Measurements from ENCODE around the gene CASQ2. TPM values are rescaled to one million over a fixed set of nuclear protein-coding genes. Genes with fewer than 3 reads are reported as not detected.

CASQ2 gene
- total and polyA plus RNA-seq, 2 of the 4 experiments (the other 2 are of a cell fraction) = not detected

DNA sequence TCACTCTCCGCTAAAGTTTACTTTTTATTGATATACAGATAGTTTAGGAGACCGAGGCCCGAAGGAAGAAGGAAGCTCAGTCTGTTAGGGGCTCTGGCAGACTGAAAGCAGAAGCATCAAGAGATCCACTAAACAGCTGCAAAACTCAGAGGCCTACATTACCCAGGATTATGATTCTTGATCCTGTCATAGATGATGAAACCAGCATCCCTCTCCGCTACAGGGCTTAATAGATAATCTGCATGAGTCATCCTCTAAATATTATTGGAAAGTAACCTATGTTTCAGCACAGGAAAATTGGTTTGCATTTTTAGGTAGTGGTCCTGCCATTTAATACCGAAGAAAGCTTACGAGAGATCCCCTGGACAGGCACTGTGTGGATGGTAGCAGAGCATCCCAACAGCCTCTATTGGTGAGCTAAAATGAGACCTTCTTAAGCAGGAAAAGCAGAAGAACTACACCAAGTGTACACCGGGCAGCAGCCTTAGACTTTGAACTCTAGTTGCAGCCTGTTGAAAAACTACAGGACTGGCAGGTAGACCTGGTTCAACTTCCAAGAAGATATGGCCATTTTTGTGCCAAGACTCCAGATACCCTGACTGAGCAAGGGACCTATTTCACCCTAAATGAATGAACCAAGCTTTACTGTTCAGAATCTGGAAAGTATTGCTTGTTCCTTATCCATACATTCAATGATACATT lies 6.8 kb downstream of the CASQ2 start:
- DNase-seq = no peak
- no peak overlapping the region for H3K18ac ChIP-seq (ENCODE audit: low read depth, low read length)

More for the DNA sequence above, 6.8 kb downstream of the CASQ2 start:
- Histone ChIP-seq H3K9ac (ENCODE audit: low read depth, low read length) (no peak overlapping the region), H2BK120ac (ENCODE audit: low read depth, low read length) (no peak overlapping the region), H2BK5ac (ENCODE audit: low read depth, low read length, poor library complexity, severe bottlenecking) (no peak overlapping the region), H4K8ac (ENCODE audit: low read depth in 2 of 2, low read length in 2 of 2) (no peak overlapping the region), H3K4me2 (ENCODE audit: low read depth, low read length) (no peak overlapping the region), H3K56ac (ENCODE audit: extremely low read depth, insufficient read depth, low read length) (no peak overlapping the region), H3K36me3 (ENCODE audit: control insufficient read depth, insufficient read depth, low read length) (no peaks in the 10 kb centered on the region), H2AK9ac (replicated peaks; ENCODE audit: low read depth, low read length, poor library complexity) (no peak overlapping the region), H2AFZ (replicated peaks; ENCODE audit: low read length, poor library complexity) (no peak overlapping the region), H4K5ac (ENCODE audit: low read depth, low read length) (no peak overlapping the region), H2BK20ac (ENCODE audit: low read depth, low read length) (no peak overlapping the region), H3K4ac (ENCODE audit: low read depth, low read length) (no peak overlapping the region), H4K20me1 (ENCODE audit: insufficient read depth, low read length) (no peaks in the 10 kb centered on the region), H3K4me3 (ENCODE audit: insufficient read depth, low read depth, low read length) (no peak overlapping the region), H3K4me1 (ENCODE audit: control insufficient read depth, insufficient read depth, low read length) (no peaks in the 10 kb centered on the region), H3K14ac (replicated peaks; ENCODE audit: low read depth, low read length) (no peak overlapping the region), H2AK5ac (ENCODE audit: low read depth, low read length) (no peak overlapping the region), H3K79me1 (ENCODE audit: low read depth in 1 of 2, low read length in 2 of 2) (no peaks in the 10 kb centered on the region), H2BK15ac (ENCODE audit: low read depth, low read length) (no peak overlapping the region), H3K27ac (ENCODE audit: insufficient read depth, low read length) (no peak overlapping the region), H3K23ac (ENCODE audit: low read depth, low read length) (no peak overlapping the region), H3K9me1 (ENCODE audit: insufficient read depth, low read length) (no peaks in the 10 kb centered on the region), H3K27me3 (ENCODE audit: control insufficient read depth, insufficient read depth, low read length) (peaks cover 4% of the 10 kb centered on the region), H3K9me3 (ENCODE audit: control insufficient read depth, insufficient read depth, low read length) (no peaks in the 10 kb centered on the region), H4K91ac (ENCODE audit: insufficient read depth, low read depth, low read length) (no peak overlapping the region)
- POLR2A ChIA-PET (ENCODE audit: unreplicated experiment) = no interaction called here
- CTCF ChIA-PET = interaction anchor here (1.4 kb wide), 1 partner anchor 9 kb away, joined by 7 read pairs; no protein-coding TSS in a partner anchor
- intact Hi-C loops (cut with micrococcal nuclease) (no loop called here), in situ Hi-C loops (cut with MboI; ENCODE audit: low sequenced_read_pairs) (no loop called here), dilution Hi-C loops (cut with HindIII; ENCODE audit: low sequenced_read_pairs, unreplicated experiment) (no loop called here)
- WGBS, 2 experiments (ENCODE audit: extremely low coverage in 2 of 2, insufficient read length in 1 of 2) = no CpG with 5 or more reads among the region's 7 CpGs
- ATAC-seq (ENCODE audit: low read depth) = no peak
- no peak for TF ChIP-seq ELK1 (IDR thresholded peaks at IDR 0.05; ENCODE audit: borderline replicate concordance, low read depth, low read length)
- no peak for TF ChIP-seq RFX5 (IDR thresholded peaks at IDR 0.05; ENCODE audit: low read depth, low read length)
- TF ChIP-seq, protein P1, sequence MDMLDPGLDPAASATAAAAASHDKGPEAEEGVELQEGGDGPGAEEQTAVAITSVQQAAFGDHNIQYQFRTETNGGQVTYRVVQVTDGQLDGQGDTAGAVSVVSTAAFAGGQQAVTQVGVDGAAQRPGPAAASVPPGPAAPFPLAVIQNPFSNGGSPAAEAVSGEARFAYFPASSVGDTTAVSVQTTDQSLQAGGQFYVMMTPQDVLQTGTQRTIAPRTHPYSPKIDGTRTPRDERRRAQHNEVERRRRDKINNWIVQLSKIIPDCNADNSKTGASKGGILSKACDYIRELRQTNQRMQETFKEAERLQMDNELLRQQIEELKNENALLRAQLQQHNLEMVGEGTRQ (IDR thresholded peaks at IDR 0.05; ENCODE audit: low read depth, low read length) = no peak
- TF ChIP-seq MXI1 (IDR thresholded peaks at IDR 0.05; ENCODE audit: borderline replicate concordance, low read depth, low read length) = no peak
- no peak for TF ChIP-seq CHD1 (IDR thresholded peaks at IDR 0.05; ENCODE audit: low read depth, low read length)
- no peak for TF ChIP-seq MAZ (IDR thresholded peaks at IDR 0.05; ENCODE audit: borderline replicate concordance, low read depth, low read length)
- TF ChIP-seq FOS (IDR thresholded peaks at IDR 0.05; ENCODE audit: low read depth, low read length) = no peak
- no peak for TF ChIP-seq CTCF (conservative IDR thresholded peaks at IDR 0.05; ENCODE audit: low read depth, low read length)
- no peak for TF ChIP-seq RCOR1 (IDR thresholded peaks at IDR 0.05; ENCODE audit: insufficient replicate concordance, low read length)
- TF ChIP-seq BHLHE40 (IDR thresholded peaks at IDR 0.05; ENCODE audit: low read depth, low read length) = no peak
- TF ChIP-seq RAD21 (IDR thresholded peaks at IDR 0.05; ENCODE audit: low read length) = no peak
- TF ChIP-seq POLR2A (IDR thresholded peaks at IDR 0.05; ENCODE audit: low read depth, low read length) = no peak
- TF ChIP-seq NFE2L2 (IDR thresholded peaks at IDR 0.05; ENCODE audit: low read depth, low read length) = no peak
- TF ChIP-seq CEBPB (IDR thresholded peaks at IDR 0.05; ENCODE audit: low read depth, low read length) = no peak
- no peak for TF ChIP-seq SMC3 (IDR thresholded peaks at IDR 0.05; ENCODE audit: low read depth, low read length)
- BruUV-seq (replicated peaks) = no TSS peak

Measured in IMR-90 (cell line).